Osteocyte (in vitro differentiated cells): ENCODE data around the gene PGM3. TPM values are rescaled to one million over a fixed set of nuclear protein-coding genes. Genes with fewer than 3 reads are reported as not detected.

ENCODE experiments used
- DNase-seq: peaks from one replicate; pipeline ENCODE4 v3.0.0; 2021; ENCODE audit warnings: mixed read lengths; ENCODE audit not compliant: unreplicated experiment; ENCODE audit errors: extremely low spot score
- H3K27ac Mint-ChIP-seq: one replicate; pipeline ENCODE4 v1.8.0; 2021; ENCODE audit warnings: mild to moderate bottlenecking, mixed read lengths; ENCODE audit not compliant: unreplicated experiment
- H3K27me3 Mint-ChIP-seq: one replicate; pipeline ENCODE4 v1.8.0; 2021; ENCODE audit warnings: mixed read lengths; ENCODE audit not compliant: unreplicated experiment
- H3K36me3 Mint-ChIP-seq: one replicate; pipeline ENCODE4 v1.8.0; 2021; ENCODE audit warnings: mixed read lengths; ENCODE audit not compliant: unreplicated experiment
- H3K4me1 Mint-ChIP-seq: one replicate; pipeline ENCODE4 v1.8.0; 2021; ENCODE audit warnings: mixed read lengths; ENCODE audit not compliant: unreplicated experiment
- H3K4me3 Mint-ChIP-seq: one replicate; pipeline ENCODE4 v1.8.0; 2021; ENCODE audit warnings: mild to moderate bottlenecking, moderate library complexity, mixed read lengths; ENCODE audit not compliant: unreplicated experiment
- H3K9me3 Mint-ChIP-seq: one replicate; pipeline ENCODE4 v1.8.0; 2021; ENCODE audit warnings: mixed read lengths; ENCODE audit not compliant: unreplicated experiment
- total RNA-seq: library from RNA; stranded (reverse); gene quantifications from 2 replicates; pipeline ENCODE4 v1.2.1, GENCODE V29; 2021
- TF ChIP-seq, protein P1 (sequence below): fragments of 200-600 bp; sonication (generic); IDR thresholded peaks from 2 replicates; pipeline ENCODE4 v1.5.0; 2021; ENCODE audit warnings: antibody characterized with exemption, mild to moderate bottlenecking, moderate library complexity

The PGM3 gene
- total RNA-seq, 1 donor from 2014 or later: 81.1 TPM

DNA sequence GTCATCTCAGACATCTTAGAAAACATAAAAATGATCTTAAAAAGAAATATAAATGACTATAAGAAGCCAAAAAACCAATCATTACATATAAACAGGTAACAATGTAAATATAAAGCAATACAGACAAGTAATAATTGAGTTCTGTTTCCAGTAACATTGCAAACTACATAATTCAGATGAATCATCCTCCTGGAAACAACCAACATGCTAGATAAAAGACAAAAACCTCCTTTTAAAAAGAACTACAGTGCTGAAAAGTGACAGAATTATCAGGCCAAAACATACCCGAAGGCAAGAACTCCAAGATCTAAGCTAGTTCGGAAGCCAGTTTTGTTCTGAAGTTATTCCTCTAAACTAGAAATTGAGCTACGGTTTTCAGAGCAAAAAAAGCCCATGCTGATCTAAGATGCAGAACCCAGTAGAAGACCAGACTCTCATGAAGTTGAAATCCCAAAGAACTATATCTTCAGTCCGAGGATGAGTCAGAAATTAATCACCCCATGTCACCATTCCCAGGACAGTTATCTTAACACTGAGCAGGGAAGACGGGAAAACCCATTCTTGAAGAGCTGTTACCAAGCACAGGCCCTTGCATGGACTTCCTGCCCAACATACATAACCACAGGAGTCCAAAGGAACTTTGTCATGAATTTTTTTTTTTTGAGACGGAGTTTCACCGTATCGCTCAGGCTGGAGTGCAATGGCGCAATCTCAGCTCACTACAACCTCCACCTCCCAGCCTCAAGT, 9.8 kb downstream of the PGM3 start:
- Mint-ChIP-seq H3K4me1 (peaks cover 4% of the 10 kb centered on the region), H3K4me3 (no peak overlapping the region), H3K36me3 (peaks cover 54% of the 10 kb centered on the region), H3K9me3 (no peaks in the 10 kb centered on the region), H3K27me3 (no peaks in the 10 kb centered on the region), H3K27ac (peak overlapping the region; percentile 61)
- DNase-seq: no peak
- TF ChIP-seq, protein P1, sequence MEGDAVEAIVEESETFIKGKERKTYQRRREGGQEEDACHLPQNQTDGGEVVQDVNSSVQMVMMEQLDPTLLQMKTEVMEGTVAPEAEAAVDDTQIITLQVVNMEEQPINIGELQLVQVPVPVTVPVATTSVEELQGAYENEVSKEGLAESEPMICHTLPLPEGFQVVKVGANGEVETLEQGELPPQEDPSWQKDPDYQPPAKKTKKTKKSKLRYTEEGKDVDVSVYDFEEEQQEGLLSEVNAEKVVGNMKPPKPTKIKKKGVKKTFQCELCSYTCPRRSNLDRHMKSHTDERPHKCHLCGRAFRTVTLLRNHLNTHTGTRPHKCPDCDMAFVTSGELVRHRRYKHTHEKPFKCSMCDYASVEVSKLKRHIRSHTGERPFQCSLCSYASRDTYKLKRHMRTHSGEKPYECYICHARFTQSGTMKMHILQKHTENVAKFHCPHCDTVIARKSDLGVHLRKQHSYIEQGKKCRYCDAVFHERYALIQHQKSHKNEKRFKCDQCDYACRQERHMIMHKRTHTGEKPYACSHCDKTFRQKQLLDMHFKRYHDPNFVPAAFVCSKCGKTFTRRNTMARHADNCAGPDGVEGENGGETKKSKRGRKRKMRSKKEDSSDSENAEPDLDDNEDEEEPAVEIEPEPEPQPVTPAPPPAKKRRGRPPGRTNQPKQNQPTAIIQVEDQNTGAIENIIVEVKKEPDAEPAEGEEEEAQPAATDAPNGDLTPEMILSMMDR: no peak

DNA sequence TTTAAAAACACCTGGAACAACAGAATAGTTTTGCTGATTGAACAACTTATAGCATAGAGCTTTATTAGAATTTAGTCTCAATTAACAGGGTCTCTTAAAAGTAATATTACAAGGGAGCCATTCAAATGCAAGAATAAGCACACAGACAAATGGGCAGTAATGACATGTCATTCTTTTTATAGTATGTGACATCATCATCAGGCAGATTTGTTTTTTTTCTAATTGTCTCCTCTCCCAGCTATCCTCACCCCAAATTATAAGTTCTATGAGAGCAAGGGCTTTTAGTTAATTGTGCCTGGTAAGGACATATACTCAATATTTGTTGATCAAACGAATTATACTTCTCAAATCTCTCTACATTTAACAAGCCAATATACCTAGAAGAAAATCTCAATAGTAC, 11.0 kb downstream of the PGM3 start:
- H3K27me3 Mint-ChIP-seq: no peaks in the 10 kb centered on the region
- TF ChIP-seq, protein P1: no peak
- H3K4me1 Mint-ChIP-seq: peaks cover 4% of the 10 kb centered on the region
- no peak for DNase-seq
- H3K36me3 Mint-ChIP-seq: peaks cover 54% of the 10 kb centered on the region
- no peak overlapping the region for H3K4me3 Mint-ChIP-seq
- no peak overlapping the region for H3K27ac Mint-ChIP-seq
- H3K9me3 Mint-ChIP-seq: no peaks in the 10 kb centered on the region

DNA sequence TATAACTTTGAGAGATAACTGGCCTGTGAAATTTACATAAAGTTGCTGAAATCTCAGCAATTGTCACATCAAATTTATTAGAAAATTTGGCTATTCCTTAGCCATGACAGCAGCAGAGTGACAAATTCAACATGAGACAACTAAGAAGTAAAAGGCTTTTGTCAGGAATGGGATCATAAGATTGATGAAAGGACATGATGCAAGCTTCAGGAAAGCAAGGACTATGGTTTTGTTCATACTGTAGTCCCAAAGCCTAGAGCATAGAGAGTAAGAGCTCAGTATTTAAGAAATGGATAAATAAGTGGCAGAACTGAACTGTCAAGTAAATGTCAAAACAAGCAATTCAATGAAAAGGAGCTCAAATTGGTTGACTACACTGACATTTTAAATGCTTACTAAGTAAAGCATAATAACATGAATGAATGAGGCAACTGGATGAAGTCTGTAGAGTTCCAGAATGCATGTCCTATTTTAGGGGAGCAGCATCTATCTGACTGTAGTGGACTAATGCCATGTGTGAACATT, 12.6 kb downstream of the PGM3 start:
- no peaks in the 10 kb centered on the region for H3K27me3 Mint-ChIP-seq
- no peak overlapping the region for H3K4me3 Mint-ChIP-seq
- peaks cover 53% of the 10 kb centered on the region for H3K36me3 Mint-ChIP-seq
- peaks cover 4% of the 10 kb centered on the region for H3K4me1 Mint-ChIP-seq
- no peak for DNase-seq
- TF ChIP-seq, protein P1: no peak
- no peaks in the 10 kb centered on the region for H3K9me3 Mint-ChIP-seq
- no peak overlapping the region for H3K27ac Mint-ChIP-seq

DNA sequence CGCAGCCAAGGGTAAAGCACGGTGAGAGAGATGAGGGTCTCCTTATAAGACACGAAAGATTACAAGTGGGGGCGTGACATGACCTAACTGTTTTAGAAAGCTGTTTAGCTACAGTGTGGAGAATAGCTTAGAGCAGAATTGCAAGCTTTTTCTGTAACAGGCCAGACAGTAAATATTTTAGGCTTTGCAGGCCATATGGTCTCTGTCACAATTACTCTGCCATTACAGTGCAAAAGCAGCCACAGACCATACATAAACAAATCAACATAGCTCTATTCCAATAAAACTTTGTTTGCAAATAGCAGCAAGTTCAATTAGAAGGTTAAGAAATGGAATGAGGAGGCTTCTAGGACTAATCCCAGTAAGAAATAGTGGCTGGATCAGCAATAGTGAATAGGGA, 16.8 kb downstream of the PGM3 start:
- Mint-ChIP-seq H3K4me3 (no peak overlapping the region), H3K27me3 (no peaks in the 10 kb centered on the region), H3K4me1 (no peaks in the 10 kb centered on the region), H3K36me3 (peaks cover 44% of the 10 kb centered on the region), H3K27ac (no peak overlapping the region), H3K9me3 (no peaks in the 10 kb centered on the region)
- TF ChIP-seq, protein P1: no peak
- no peak for DNase-seq

DNA sequence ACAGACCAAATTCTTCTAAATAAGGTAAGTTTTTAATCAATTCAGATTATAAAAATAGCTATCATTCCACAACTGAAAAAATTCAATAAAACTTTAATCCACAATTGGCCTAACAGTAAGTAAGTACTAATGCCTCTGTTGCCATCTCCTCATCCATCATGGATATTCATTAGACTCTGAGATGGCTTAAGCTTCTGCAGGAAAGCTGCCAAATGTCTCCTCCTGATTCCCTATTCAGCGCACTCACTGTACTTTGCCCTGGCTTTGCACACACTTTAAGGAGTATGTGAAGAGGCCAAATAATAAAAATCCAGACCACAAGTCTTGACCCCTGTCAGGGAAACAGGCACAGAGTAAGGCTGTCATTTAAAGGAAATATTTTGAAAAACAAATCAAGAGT, 23.6 kb downstream of the PGM3 start:
- Mint-ChIP-seq H3K9me3 (no peaks in the 10 kb centered on the region), H3K36me3 (peaks cover 65% of the 10 kb centered on the region)

More for the DNA sequence above, 23.6 kb downstream of the PGM3 start:
- DNase-seq: no peak
- H3K4me3 Mint-ChIP-seq: no peak overlapping the region
- TF ChIP-seq, protein P1: no peak
- H3K27me3 Mint-ChIP-seq: no peaks in the 10 kb centered on the region
- H3K27ac Mint-ChIP-seq: no peak overlapping the region
- no peaks in the 10 kb centered on the region for H3K4me1 Mint-ChIP-seq
